BE2C (cell line): ENCODE data around the gene DLG2.

Experiments used
- DNase-seq: peaks from one replicate; pipeline ENCODE4 v3.0.0-alpha.2; 2020
- H3K27me3 ChIP-seq: fragments of 250-450 bp; sonication (Bioruptor Pico); 2 replicates; pipeline ENCODE4 v1.5.1; 2020; ENCODE audit warnings: mild to moderate bottlenecking
- H3K36me3 ChIP-seq: fragments of 250-450 bp; sonication (Bioruptor Pico); 2 replicates; pipeline ENCODE4 v1.5.1; 2020; ENCODE audit warnings: mild to moderate bottlenecking
- H3K4me1 ChIP-seq: fragments of 250-450 bp; sonication (Bioruptor Pico); 2 replicates; pipeline ENCODE4 v1.5.1; 2020
- H3K4me3 ChIP-seq: 2 replicates; pipeline ENCODE4 v1.5.1; 2011; ENCODE audit warnings: low read depth, low read length
- H3K9me3 ChIP-seq: fragments of 250-450 bp; sonication (Bioruptor Pico); 2 replicates; pipeline ENCODE4 v1.5.1; 2020
- CTCF ChIP-seq: IDR thresholded peaks from 2 replicates; pipeline ENCODE4 v1.5.1; 2012; ENCODE audit warnings: mild to moderate bottlenecking, low read depth, low read length

The DLG2 gene

DNA sequence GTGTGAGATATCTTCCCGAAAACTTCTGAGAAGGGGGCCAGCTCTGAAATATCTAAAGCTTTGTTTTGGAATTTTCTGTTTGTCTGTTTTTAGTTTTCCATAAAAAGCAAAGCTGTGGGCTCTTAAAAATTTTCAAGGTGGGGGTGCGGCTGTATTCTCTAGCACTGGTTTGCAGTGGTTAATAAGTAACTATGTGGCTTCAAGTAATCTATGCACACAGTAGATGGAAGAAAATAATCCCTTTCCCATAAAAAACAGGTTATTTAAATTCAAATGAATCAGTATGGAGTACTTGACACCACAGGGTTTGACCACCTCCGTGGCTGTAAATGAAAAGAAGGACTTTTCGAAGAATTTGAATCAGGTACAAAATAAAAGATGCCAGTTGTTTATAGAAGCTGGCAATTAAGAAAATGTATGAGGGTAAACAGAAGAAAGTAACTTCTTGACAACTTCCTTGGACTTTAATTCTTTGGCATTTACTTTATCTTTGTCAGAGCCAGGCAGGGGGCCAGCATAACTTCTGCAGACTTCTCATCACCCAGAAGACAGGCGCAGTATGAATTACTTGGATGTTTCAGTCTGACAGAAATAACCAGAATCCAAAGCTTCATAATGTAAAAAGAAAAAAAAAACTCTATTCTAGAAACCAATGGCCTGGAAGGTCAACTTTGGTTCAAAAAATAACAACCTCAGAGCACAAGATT, 981.0 kb downstream of the DLG2 start:
- TF ChIP-seq CTCF, result no peak
- Histone ChIP-seq H3K36me3 (no peaks in the 10 kb centered on the region), H3K4me1 (no peaks in the 10 kb centered on the region), H3K9me3 (no peaks in the 10 kb centered on the region), H3K4me3 (no peak overlapping the region), H3K27me3 (no peaks in the 10 kb centered on the region)
- no peak for DNase-seq

DNA sequence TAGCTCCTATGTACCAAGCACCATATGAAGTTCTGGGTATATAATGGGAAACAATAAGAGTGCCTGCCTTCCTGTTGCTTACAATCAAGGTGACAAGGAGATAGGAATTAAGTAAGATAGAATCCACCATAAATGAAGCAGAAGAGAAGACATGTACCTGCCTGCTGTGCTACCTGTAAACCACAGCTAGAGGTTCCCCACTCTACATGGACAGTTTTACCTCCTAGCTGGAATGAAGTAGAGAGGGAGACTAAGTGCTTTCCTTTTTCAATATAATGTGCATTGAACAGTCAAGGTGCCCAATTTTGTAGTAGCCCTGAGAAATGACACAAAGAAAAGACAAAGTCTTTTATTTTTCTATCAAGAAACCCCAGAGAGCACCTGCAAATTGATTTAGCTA, 984.6 kb downstream of the DLG2 start:
- Histone ChIP-seq H3K9me3 (no peaks in the 10 kb centered on the region), H3K36me3 (no peaks in the 10 kb centered on the region), H3K27me3 (no peaks in the 10 kb centered on the region), H3K4me1 (no peaks in the 10 kb centered on the region), H3K4me3 (no peak overlapping the region)
- no peak for DNase-seq
- no peak for TF ChIP-seq CTCF

GRCh38 chr11:84634309-84634708, 992.8 kb downstream of the DLG2 start:
- Histone ChIP-seq H3K4me1 (no peaks in the 10 kb centered on the region), H3K36me3 (no peaks in the 10 kb centered on the region), H3K9me3 (no peaks in the 10 kb centered on the region), H3K27me3 (peaks cover 2% of the 10 kb centered on the region; the same call in 1 of the 2 replicates), H3K4me3 (no peak overlapping the region)
- TF ChIP-seq CTCF, result no peak
- DNase-seq, result no peak

DNA sequence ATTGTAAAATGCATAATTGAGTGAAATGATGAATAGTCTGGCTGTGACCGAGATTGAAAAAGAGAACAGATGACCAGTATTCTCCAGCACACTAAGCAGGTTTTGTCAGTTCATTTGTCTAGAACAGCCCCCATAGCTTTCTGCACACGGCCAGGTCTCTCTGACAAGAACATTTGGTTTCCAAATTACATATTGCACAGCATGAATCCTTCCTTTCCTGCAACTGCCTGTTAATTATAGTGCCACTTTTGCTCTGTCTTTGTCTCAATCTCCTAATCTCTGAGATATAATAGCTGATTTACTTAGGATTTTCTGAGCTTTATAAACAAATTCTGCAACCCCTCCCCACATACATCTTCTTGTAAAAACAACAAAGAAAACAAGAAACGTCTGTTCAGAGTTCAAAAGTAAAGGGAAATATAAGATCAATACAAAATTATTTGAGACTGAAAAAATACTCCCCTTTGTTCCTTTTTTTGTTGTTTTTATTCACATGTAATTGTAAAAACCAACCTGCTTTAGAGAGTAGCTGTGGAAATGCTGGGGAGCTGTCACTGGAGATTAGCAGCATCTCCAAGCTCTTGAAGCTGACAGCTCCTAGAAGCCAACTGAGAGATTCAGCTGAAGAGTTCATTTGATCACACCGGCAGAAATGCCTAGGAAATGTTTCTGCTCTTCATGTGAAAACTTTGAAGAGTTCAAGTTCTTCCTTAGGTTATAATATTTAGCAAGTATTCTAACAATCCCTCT, 998.1 kb downstream of the DLG2 start:
- H3K4me3 ChIP-seq, result no peak overlapping the region
- DNase-seq, result no peak
- H3K9me3 ChIP-seq, result no peaks in the 10 kb centered on the region
- H3K4me1 ChIP-seq, result no peaks in the 10 kb centered on the region
- TF ChIP-seq CTCF, result no peak
- peaks cover 3% of the 10 kb centered on the region; the same call in 1 of the 2 replicates for H3K27me3 ChIP-seq
- no peaks in the 10 kb centered on the region for H3K36me3 ChIP-seq

GRCh38 chr11:84626256-84626655, 1000.9 kb downstream of the DLG2 start:
- Histone ChIP-seq H3K4me1 (no peaks in the 10 kb centered on the region), H3K27me3 (peaks cover 3% of the 10 kb centered on the region; the same call in 1 of the 2 replicates), H3K9me3 (no peaks in the 10 kb centered on the region), H3K36me3 (no peaks in the 10 kb centered on the region), H3K4me3 (no peak overlapping the region)
- TF ChIP-seq CTCF, result no peak
- DNase-seq, result no peak

DNA sequence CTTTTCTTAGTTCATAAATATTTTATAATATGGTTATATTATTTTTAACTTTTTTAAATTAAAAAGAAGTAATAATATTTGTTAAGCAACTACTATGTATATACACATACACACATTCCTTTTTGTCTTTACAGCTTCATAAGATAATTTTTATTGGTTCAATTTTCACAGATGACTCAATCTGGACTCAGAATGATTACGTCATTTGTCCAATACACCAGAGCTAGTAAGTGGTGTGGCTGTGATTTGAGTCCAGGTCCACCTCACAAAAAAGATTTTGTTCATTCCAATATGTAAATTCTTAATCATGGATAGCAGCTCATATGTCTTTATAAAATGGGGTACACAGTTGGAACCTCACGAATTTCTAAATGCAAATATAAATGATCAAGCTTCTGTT, 1014.5 kb downstream of the DLG2 start:
- Histone ChIP-seq H3K9me3 (no peaks in the 10 kb centered on the region), H3K27me3 (no peaks in the 10 kb centered on the region; the same call in 1 of the 2 replicates), H3K4me1 (no peaks in the 10 kb centered on the region), H3K36me3 (no peaks in the 10 kb centered on the region), H3K4me3 (no peak overlapping the region)
- no peak for DNase-seq
- TF ChIP-seq CTCF, result no peak
